EH (cell line): ENCODE data around the gene EXOC7.
"Not testable (repeated sequence)": the region's sequence is repeated elsewhere in the genome, so short reads cannot be mapped to it uniquely, and the experiment has no call there.

ENCODE experiments used
- DNase-seq: peaks from one replicate; pipeline ENCODE4 v3.0.0-alpha.2; 2015; ENCODE audit warnings: low read depth

EXOC7 gene

GRCh38 chr17:76088041-76088867, 15.3 kb downstream of the EXOC7 start:
- no peak for DNase-seq

- DNase-seq = no peak
These were observed 16.1 kb downstream of the EXOC7 start for GRCh38 chr17:76087531-76087930.

GRCh38 chr17:76086384-76086783, 17.2 kb downstream of the EXOC7 start:
- no peak for DNase-seq

- DNase-seq = no peak
These were observed 17.7 kb downstream of the EXOC7 start for GRCh38 chr17:76085731-76086366.

- DNase-seq = no peak
These were observed 18.4 kb downstream of the EXOC7 start for GRCh38 chr17:76085066-76085730.

GRCh38 chr17:76083536-76084182, 19.9 kb downstream of the EXOC7 start:
- no peak for DNase-seq

- no peak for DNase-seq
These were observed 21.0 kb downstream of the EXOC7 start for GRCh38 chr17:76082326-76083251.

GRCh38 chr17:76081295-76082210, 22.0 kb downstream of the EXOC7 start:
- no peak for DNase-seq

- DNase-seq = no peak
These were observed 22.8 kb downstream of the EXOC7 start for GRCh38 chr17:76080768-76081287.

GRCh38 chr17:76079956-76080767, 23.4 kb downstream of the EXOC7 start:
- peak; percentile 20 for DNase-seq

GRCh38 chr17:76079535-76079955, 24.0 kb downstream of the EXOC7 start:
- DNase-seq = no peak

- DNase-seq = no peak
These were observed 24.6 kb downstream of the EXOC7 start, which contains the start of gene ZACN for GRCh38 chr17:76078860-76079534. ZACN (plus strand) TSS chr17:76079182; CDS start chr17:76079265, 83 bp downstream.

GRCh38 chr17:76078370-76078769, 25.2 kb downstream of the EXOC7 start:
- DNase-seq = not testable (repeated sequence)

GRCh38 chr17:76077584-76078110, 25.9 kb downstream of the EXOC7 start:
- DNase-seq = no peak

GRCh38 chr17:76076765-76077583, 26.6 kb downstream of the EXOC7 start:
- DNase-seq = no peak

- DNase-seq = no peak
These were observed 27.3 kb downstream of the EXOC7 start for GRCh38 chr17:76076146-76076764.
